Neural cell (in vitro differentiated cells): ENCODE results near the gene PLK3. TPM values are rescaled to one million over a fixed set of nuclear protein-coding genes. Genes with fewer than 3 reads are reported as not detected.
"Not testable (repeated sequence)": the region's sequence is repeated elsewhere in the genome, so short reads cannot be mapped to it uniquely, and the experiment has no call there.

Source experiments
- H2AFZ ChIP-seq: fragments of 200-600, 300-800 bp; sonication (generic), shearing (Covaris generic); 2 replicates; pipeline ENCODE4 v1.6.0; 2014; ENCODE audit warnings: low read depth, mild to moderate bottlenecking, antibody characterized with exemption, low read length, moderate library complexity
- H3F3A ChIP-seq: fragments of 200-600 bp; shearing (Covaris generic); 2 replicates; pipeline ENCODE4 v1.6.1; 2016; ENCODE audit warnings: mild to moderate bottlenecking, moderate library complexity, mixed read lengths, antibody characterized with exemption, low read length; ENCODE audit not compliant: insufficient read depth, poor library complexity, severe bottlenecking
- H3K27ac ChIP-seq: fragments of 200-600, 300-800 bp; sonication (generic), shearing (Covaris generic); 2 replicates; pipeline ENCODE4 v1.5.1; 2014; ENCODE audit warnings: mild to moderate bottlenecking, low read length, moderate library complexity
- H3K27me3 ChIP-seq: fragments of 300-800, 200-600 bp; sonication (generic), shearing (Covaris generic); 2 replicates; pipeline ENCODE4 v1.6.0; 2014; ENCODE audit warnings: mild to moderate bottlenecking, low read depth, low read length, moderate library complexity; ENCODE audit not compliant: insufficient read depth
- H3K36me3 ChIP-seq: fragments of 300-800, 200-600 bp; sonication (generic), shearing (Covaris generic); 2 replicates; pipeline ENCODE4 v1.5.1; 2014; ENCODE audit warnings: mild to moderate bottlenecking, antibody characterized with exemption, low read length, moderate library complexity; ENCODE audit not compliant: insufficient read depth
- H3K4me2 ChIP-seq: fragments of 300-800, 200-600 bp; sonication (generic), shearing (Covaris generic); 2 replicates; pipeline ENCODE4 v1.6.0; 2014; ENCODE audit warnings: mild to moderate bottlenecking, low read length
- H3K4me3 ChIP-seq: fragments of 300-800, 200-600 bp; sonication (generic), shearing (Covaris generic); 2 replicates; pipeline ENCODE4 v1.5.1; 2014; ENCODE audit warnings: mild to moderate bottlenecking, low read length, moderate library complexity
- H3K79me2 ChIP-seq: fragments of 200-600 bp; shearing (Covaris generic); replicated peaks from 2 replicates; pipeline ENCODE4 v1.6.0; 2014; ENCODE audit warnings: mild to moderate bottlenecking, low read length, moderate library complexity; ENCODE audit not compliant: insufficient read depth
- H3K9ac ChIP-seq: fragments of 300-800, 200-600 bp; sonication (generic), shearing (Covaris generic); 2 replicates; pipeline ENCODE4 v1.6.1; 2016; ENCODE audit warnings: mild to moderate bottlenecking, low read length, mixed read lengths
- H3K9me2 ChIP-seq: fragments of 200-600 bp; shearing (Covaris generic); 2 replicates; pipeline ENCODE4 v1.6.1; 2016; ENCODE audit warnings: mild to moderate bottlenecking, low read length, mixed read lengths; ENCODE audit not compliant: insufficient read depth
- H3K9me3 ChIP-seq: fragments of 200-600, 300-800 bp; sonication (generic), shearing (Covaris generic); 2 replicates; pipeline ENCODE4 v1.6.1; 2016; ENCODE audit warnings: mild to moderate bottlenecking, mixed run types, low read length, moderate library complexity, mixed read lengths
- H4K20me1 ChIP-seq: fragments of 200-600 bp; shearing (Covaris generic); 2 replicates; pipeline ENCODE4 v1.6.1; 2016; ENCODE audit warnings: mild to moderate bottlenecking, mixed run types; ENCODE audit not compliant: insufficient read depth
- EP300 ChIP-seq: fragments of 450-650 bp; conservative IDR thresholded peaks from 2 replicates; pipeline ENCODE4 v1.6.1; 2014; ENCODE audit warnings: antibody characterized with exemption, mild to moderate bottlenecking, moderate library complexity; ENCODE audit not compliant: poor library complexity, severe bottlenecking
- EZH2 ChIP-seq: fragments of 200-600, 300-800 bp; shearing (Covaris generic), sonication (generic); IDR thresholded peaks from 2 replicates; pipeline ENCODE4 v1.6.1; 2014; ENCODE audit warnings: antibody characterized with exemption, low read length, borderline replicate concordance, mild to moderate bottlenecking; ENCODE audit not compliant: insufficient read depth, poor library complexity, severe bottlenecking
- MXI1 ChIP-seq: fragments of 450-650 bp; conservative IDR thresholded peaks from 2 replicates; pipeline ENCODE4 v1.6.1; 2014; ENCODE audit warnings: antibody characterized with exemption, mild to moderate bottlenecking; ENCODE audit not compliant: poor library complexity, severe bottlenecking
- POLR2AphosphoS5 ChIP-seq: IDR thresholded peaks from 2 replicates; pipeline ENCODE4 v1.6.1; 2012
- RAD21 ChIP-seq: fragments of 450-650 bp; conservative IDR thresholded peaks from 2 replicates; pipeline ENCODE4 v1.6.1; 2014; ENCODE audit warnings: antibody characterized with exemption, mild to moderate bottlenecking, moderate library complexity
- SMC3 ChIP-seq: fragments of 450-650 bp; conservative IDR thresholded peaks from 2 replicates; pipeline ENCODE4 v1.6.1; 2014; ENCODE audit warnings: antibody characterized with exemption, mild to moderate bottlenecking, moderate library complexity; ENCODE audit not compliant: poor library complexity
- TAF1 ChIP-seq: IDR thresholded peaks from 2 replicates; pipeline ENCODE4 v1.6.1; 2012; ENCODE audit warnings: low read depth
- polyA plus RNA-seq: library from polyadenylated mRNA; depleted of rRNA; stranded (reverse); fragments of >200 nt; gene quantifications from 2 replicates; pipeline ENCODE4 v1.2.3, GENCODE V29; 2014
- TF ChIP-seq, protein P1 (sequence below): fragments of 450-650 bp; IDR thresholded peaks from 2 replicates; pipeline ENCODE4 v1.5.1; 2014; ENCODE audit warnings: antibody characterized with exemption, mild to moderate bottlenecking, moderate library complexity; ENCODE audit not compliant: poor library complexity, severe bottlenecking
- TF ChIP-seq, protein P2 (sequence below): IDR thresholded peaks from 2 replicates; pipeline ENCODE4 v1.6.1; 2012; ENCODE audit warnings: borderline replicate concordance

Gene PLK3
- polyA plus RNA-seq, 1 donor from 2014 or later = 8.3 TPM

- Histone ChIP-seq H3K9ac (no peak overlapping the region), H3K36me3 (no peaks in the 10 kb centered on the region), H3K27me3 (no peaks in the 10 kb centered on the region), H3K4me3 (no peak overlapping the region), H3K9me3 (no peaks in the 10 kb centered on the region), H3K4me2 (no peak overlapping the region), H4K20me1 (no peaks in the 10 kb centered on the region), H3K79me2 (no peaks in the 10 kb centered on the region), H3F3A (no peaks in the 10 kb centered on the region), H3K9me2 (no peaks in the 10 kb centered on the region), H3K27ac (no peak overlapping the region), H2AFZ (no peak overlapping the region)
- TF ChIP-seq, protein P1, sequence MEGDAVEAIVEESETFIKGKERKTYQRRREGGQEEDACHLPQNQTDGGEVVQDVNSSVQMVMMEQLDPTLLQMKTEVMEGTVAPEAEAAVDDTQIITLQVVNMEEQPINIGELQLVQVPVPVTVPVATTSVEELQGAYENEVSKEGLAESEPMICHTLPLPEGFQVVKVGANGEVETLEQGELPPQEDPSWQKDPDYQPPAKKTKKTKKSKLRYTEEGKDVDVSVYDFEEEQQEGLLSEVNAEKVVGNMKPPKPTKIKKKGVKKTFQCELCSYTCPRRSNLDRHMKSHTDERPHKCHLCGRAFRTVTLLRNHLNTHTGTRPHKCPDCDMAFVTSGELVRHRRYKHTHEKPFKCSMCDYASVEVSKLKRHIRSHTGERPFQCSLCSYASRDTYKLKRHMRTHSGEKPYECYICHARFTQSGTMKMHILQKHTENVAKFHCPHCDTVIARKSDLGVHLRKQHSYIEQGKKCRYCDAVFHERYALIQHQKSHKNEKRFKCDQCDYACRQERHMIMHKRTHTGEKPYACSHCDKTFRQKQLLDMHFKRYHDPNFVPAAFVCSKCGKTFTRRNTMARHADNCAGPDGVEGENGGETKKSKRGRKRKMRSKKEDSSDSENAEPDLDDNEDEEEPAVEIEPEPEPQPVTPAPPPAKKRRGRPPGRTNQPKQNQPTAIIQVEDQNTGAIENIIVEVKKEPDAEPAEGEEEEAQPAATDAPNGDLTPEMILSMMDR = no peak
- no peak for TF ChIP-seq SMC3
- no peak for TF ChIP-seq EP300
- no peak for TF ChIP-seq EZH2
- no peak for TF ChIP-seq TAF1
Observed at GRCh38 chr1:44792736-44793502, 7.3 kb upstream of the PLK3 start.

DNA sequence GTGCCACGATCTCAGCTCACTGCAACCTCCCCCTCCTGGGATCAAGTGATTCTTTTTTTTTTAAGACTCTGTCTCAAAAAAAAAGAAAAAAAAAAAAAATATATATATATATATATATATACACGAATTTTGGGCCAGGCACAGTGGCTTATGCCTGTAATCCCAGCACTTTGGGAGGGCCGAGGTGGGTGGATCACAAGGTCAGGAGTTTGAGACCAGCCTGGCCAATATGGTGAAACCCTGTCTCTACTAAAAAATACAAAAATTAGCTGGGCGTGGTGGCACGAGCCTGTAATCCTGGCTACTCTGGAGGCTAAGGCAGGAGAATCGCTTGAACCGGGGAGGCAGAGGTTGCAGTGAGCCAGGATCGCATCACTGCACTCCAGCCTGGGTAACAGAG, 2.3 kb upstream of the PLK3 start:
- not testable (repeated sequence) for H3K27ac ChIP-seq, H3K36me3 ChIP-seq

DNA sequence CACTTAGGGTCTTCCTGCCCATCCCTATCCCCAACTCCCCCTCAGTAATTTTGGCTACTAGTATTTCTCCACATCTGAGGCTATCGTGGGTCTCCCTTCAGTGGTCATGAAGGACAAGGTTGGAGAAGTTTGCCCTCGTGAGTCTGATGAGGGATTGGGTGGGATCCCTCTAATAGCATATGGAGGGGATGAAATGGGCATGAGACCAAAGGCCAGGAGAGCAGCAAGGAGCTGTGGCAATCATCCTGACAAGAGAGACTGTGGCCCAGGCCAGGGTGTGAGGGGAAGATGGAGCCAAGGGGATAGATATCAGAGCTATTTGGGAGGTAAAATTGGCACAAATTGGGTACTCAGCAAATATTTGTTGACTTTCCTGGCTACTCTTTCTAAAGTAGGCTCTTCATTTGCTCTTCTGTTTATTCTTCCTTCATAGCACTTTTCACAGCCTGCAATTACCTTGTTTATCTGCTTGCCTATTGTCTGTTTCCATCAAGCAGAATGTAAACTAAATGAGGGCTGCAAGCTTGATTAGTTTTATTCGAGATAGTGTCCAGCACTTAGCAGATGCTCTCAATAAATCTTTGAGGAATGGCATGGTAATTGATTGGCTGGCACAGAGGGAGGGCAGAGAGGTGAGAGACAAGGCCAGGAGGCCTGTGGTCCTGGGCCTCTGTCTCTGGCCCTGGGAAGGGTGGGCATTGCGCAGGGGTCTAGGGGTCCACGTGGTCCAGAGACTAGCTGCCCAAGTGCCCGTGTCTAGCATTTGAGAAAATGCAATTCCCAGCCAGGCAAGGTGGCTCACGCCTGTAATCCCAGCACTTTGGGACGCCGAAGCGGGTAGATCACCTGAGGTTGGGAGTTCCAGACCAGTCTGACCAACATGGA, 1.5 kb upstream of the PLK3 start:
- Histone ChIP-seq H3K4me2 (no peak overlapping the region), H3F3A (no peaks in the 10 kb centered on the region), H3K9me3 (no peaks in the 10 kb centered on the region), H3K9me2 (no peaks in the 10 kb centered on the region), H3K27me3 (no peaks in the 10 kb centered on the region), H3K27ac (no peak overlapping the region), H4K20me1 (no peaks in the 10 kb centered on the region), H2AFZ (no peak overlapping the region), H3K4me3 (no peak overlapping the region), H3K9ac (no peak overlapping the region), H3K36me3 (no peaks in the 10 kb centered on the region), H3K79me2 (no peaks in the 10 kb centered on the region)
- TF ChIP-seq, protein P2, sequence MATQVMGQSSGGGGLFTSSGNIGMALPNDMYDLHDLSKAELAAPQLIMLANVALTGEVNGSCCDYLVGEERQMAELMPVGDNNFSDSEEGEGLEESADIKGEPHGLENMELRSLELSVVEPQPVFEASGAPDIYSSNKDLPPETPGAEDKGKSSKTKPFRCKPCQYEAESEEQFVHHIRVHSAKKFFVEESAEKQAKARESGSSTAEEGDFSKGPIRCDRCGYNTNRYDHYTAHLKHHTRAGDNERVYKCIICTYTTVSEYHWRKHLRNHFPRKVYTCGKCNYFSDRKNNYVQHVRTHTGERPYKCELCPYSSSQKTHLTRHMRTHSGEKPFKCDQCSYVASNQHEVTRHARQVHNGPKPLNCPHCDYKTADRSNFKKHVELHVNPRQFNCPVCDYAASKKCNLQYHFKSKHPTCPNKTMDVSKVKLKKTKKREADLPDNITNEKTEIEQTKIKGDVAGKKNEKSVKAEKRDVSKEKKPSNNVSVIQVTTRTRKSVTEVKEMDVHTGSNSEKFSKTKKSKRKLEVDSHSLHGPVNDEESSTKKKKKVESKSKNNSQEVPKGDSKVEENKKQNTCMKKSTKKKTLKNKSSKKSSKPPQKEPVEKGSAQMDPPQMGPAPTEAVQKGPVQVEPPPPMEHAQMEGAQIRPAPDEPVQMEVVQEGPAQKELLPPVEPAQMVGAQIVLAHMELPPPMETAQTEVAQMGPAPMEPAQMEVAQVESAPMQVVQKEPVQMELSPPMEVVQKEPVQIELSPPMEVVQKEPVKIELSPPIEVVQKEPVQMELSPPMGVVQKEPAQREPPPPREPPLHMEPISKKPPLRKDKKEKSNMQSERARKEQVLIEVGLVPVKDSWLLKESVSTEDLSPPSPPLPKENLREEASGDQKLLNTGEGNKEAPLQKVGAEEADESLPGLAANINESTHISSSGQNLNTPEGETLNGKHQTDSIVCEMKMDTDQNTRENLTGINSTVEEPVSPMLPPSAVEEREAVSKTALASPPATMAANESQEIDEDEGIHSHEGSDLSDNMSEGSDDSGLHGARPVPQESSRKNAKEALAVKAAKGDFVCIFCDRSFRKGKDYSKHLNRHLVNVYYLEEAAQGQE = no peak
- TF ChIP-seq EP300 = no peak
- TF ChIP-seq, protein P1 = no peak
- TF ChIP-seq MXI1 = no peak
- no peak for TF ChIP-seq SMC3
- TF ChIP-seq TAF1 = no peak
- TF ChIP-seq EZH2 = no peak
- no peak for TF ChIP-seq POLR2AphosphoS5
- TF ChIP-seq RAD21 = no peak

More for the DNA sequence above, 2.3 kb upstream of the PLK3 start:
- not testable (repeated sequence) for H3K4me3 ChIP-seq, H3F3A ChIP-seq, H3K27me3 ChIP-seq, H3K9ac ChIP-seq, H3K79me2 ChIP-seq, H2AFZ ChIP-seq, H3K9me2 ChIP-seq, H3K4me2 ChIP-seq, H3K9me3 ChIP-seq, H4K20me1 ChIP-seq
